GM23338 (cell line): Measurements from ENCODE around the gene PRCC.

Experiments used
- EZH2 ChIP-seq: fragments of 200-600 bp; sonication (generic); IDR thresholded peaks from one replicate; pipeline ENCODE4 v1.8.0; 2017; ENCODE audit warnings: antibody characterized with exemption, mild to moderate bottlenecking, low read depth; ENCODE audit not compliant: unreplicated experiment
- POLR2AphosphoS5 ChIP-seq: IDR thresholded peaks from 2 replicates; pipeline ENCODE4 v1.6.1; 2016; ENCODE audit warnings: antibody characterized with exemption, low read depth
- TF ChIP-seq, protein P1 (sequence below), 2 experiments: fragments of 200-600 bp in 1 of 2; sonication (generic) in 1 of 2; conservative IDR thresholded peaks; 2 replicates each; pipeline versions ENCODE4 v1.5.1 to v1.6.1; 2016 to 2017; ENCODE audit warnings: antibody characterized with exemption in 2 of 2, low read depth in 2 of 2, mild to moderate bottlenecking in 2 of 2, moderate library complexity in 1 of 2

DNA sequence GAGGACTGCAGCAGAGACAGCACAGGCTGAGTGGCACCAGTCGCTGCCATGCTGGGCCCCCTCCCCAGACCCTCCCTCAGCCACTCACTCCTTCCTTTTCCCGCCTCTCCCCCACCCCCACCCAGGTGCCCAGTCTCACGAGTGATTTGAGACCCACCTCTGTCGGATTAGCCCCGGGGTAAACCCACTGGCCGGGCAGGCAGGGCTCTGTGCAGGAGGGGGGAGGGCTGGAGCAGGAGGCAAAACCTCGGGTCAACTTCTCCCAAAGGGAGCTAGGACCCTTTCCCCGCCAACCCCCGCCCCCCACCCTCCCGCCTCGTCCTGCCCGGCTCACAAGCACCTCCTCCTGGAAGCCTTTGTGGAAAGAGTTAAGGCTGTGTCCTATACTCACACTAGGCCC is 23.0 kb upstream of the PRCC start:
- TF ChIP-seq, protein P1, sequence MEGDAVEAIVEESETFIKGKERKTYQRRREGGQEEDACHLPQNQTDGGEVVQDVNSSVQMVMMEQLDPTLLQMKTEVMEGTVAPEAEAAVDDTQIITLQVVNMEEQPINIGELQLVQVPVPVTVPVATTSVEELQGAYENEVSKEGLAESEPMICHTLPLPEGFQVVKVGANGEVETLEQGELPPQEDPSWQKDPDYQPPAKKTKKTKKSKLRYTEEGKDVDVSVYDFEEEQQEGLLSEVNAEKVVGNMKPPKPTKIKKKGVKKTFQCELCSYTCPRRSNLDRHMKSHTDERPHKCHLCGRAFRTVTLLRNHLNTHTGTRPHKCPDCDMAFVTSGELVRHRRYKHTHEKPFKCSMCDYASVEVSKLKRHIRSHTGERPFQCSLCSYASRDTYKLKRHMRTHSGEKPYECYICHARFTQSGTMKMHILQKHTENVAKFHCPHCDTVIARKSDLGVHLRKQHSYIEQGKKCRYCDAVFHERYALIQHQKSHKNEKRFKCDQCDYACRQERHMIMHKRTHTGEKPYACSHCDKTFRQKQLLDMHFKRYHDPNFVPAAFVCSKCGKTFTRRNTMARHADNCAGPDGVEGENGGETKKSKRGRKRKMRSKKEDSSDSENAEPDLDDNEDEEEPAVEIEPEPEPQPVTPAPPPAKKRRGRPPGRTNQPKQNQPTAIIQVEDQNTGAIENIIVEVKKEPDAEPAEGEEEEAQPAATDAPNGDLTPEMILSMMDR (conservative IDR thresholded peaks at IDR 0.05; ENCODE audit: low read depth in 2 of 2) = no peak
- TF ChIP-seq EZH2 (no peak), POLR2AphosphoS5 (no peak)
